Activated CD4-positive, alpha-beta T cell treated with anti-CD3 and anti-CD28 coated beads, Interleukin-2, Interleukin-4, amounts not matched to agents 100 ng/mL and 50 ng/mL, durations not matched to agents 16 hours and 8 hours (primary cell): ENCODE results near the gene TMC4.
"Not testable (repeated sequence)": the region's sequence is repeated elsewhere in the genome, so short reads cannot be mapped to it uniquely, and the experiment has no call there.

Experiments used
- DNase-seq: peaks from one replicate; pipeline ENCODE4 v3.0.0-alpha.2; 2020; ENCODE audit warnings: low spot score

The TMC4 gene, protein sequence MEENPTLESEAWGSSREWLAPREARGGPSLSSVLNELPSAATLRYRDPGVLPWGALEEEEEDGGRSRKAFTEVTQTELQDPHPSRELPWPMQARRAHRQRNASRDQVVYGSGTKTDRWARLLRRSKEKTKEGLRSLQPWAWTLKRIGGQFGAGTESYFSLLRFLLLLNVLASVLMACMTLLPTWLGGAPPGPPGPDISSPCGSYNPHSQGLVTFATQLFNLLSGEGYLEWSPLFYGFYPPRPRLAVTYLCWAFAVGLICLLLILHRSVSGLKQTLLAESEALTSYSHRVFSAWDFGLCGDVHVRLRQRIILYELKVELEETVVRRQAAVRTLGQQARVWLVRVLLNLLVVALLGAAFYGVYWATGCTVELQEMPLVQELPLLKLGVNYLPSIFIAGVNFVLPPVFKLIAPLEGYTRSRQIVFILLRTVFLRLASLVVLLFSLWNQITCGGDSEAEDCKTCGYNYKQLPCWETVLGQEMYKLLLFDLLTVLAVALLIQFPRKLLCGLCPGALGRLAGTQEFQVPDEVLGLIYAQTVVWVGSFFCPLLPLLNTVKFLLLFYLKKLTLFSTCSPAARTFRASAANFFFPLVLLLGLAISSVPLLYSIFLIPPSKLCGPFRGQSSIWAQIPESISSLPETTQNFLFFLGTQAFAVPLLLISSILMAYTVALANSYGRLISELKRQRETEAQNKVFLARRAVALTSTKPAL

DNA sequence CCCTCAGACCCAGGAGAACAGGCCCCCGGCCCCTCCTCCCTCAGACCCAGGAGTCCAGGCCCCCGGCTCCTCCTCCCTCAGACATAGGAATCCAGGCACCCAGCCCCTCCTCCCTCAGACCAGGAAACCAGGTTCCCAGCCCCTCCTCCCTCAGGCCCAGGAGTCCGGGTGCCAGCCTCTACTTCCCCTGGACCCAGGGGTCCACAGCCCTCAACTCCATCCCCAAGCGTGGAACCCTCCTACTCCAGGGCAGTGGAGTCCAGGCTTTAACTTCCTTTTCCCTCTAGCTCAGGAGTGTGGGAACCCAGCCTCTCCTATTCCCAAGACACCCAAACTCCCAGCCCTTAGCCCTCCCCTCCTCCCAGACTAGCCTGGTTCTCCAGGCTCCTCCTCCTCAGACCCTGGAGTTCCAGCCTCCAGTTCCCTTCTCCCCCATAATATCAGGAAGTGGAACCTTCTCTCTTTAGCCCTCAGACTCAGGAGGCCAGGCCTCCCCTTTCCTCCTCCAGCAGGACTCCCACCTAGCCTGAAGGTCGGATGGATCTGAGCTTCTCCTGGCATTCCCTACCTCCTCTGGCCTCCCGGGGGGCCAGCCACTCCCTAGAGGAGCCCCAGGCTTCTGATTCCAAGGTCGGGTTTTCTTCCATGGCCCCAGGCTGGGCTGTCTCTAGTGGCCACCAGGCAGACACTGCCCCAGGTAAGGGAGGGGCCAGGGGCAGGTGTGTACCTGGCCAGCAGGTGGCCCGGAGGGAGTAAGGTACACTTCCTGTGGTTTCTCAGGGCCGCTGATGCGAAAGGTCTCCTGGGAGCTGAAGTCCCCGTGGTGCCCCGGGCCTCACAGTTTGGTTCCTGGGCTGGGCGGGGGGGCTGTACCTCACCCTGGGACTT lies at the start of gene TMC4:
Gene TMC4 (minus strand): TSS at position 690 of the 888 bp plus-strand sequence. CDS start 43 bp downstream, at position 647.
- DNase-seq: no peak

- DNase-seq: not testable (repeated sequence)
These were observed 49.0 kb upstream of the TMC4 start for GRCh38 chr19:54221947-54222346.

DNA sequence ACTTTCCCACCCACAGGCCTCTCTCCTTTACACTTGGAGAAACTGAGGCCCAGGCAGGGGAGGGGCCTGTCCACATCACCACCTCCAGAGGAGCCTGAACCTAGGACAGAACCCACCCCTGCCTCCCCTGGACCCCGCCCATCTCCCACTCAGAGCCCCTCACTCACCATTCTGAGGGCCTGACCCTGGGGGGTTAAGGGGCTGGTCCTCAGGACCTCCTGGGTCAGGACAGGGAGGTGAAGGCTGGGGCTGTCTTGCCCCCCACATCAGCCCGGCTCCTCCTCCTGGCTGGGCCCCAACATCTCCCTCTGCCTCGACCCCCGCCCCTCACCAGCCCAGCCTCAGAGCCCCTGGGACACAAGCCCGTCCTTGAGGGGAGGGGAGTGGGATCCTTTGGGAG lies 46.7 kb upstream of the TMC4 start:
- not testable (repeated sequence) for DNase-seq

DNA sequence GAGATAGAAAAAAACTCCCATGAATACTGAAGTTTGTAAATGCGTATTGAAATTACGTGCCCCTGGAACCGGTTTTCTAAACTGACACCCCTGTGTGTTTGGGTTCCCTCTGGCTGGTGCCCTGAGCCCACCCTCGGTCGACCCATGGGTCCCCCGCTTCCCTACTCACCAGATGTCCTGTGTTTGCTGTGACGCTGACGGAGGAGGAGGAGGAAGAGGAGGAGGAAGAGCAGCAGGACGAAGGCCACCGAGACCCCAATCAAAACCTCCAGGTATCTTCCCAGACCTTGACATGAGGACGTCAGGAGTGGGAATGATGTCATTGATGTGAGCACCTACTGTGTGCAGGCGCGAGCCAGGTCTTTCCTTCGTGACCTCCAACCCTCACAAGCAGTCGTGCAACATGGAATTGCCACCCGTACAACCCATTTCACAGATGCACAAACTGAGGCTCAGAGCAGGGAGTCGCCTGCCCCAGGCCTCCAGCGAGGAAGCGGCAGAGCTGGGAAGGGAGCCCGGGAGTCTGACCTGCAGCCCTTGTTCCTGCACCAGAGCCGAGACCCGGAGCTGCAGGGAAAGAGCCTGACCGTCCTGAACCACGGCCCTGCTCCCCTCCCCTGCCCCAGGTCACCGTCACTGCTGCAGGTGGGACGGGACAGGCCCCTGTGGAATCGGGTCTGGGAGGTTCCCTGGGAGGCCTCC lies 46.2 kb upstream of the TMC4 start:
- no peak for DNase-seq

DNA sequence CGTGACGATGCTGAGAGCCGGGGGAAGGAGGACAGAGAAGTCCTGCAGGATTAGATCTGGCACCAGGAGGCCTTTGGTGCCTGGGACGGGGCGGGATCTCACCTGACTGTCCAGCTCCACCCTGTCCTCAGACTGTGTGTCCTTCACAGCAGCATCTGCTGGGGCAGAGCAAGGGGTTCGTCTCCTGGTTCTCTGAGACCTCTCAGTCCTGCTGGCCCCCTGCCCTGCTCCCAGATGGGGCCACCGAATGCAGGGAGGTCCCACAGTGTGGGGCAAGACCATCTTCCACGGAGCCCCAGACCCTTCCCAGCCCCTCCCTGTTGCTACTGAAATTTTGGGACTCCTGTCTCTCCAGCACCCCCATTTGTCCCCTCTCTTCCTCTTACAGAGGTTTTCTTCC lies 45.3 kb upstream of the TMC4 start:
- DNase-seq: no peak

- not testable (repeated sequence) for DNase-seq
These were observed 44.7 kb upstream of the TMC4 start for GRCh38 chr19:54217517-54218247.

DNA sequence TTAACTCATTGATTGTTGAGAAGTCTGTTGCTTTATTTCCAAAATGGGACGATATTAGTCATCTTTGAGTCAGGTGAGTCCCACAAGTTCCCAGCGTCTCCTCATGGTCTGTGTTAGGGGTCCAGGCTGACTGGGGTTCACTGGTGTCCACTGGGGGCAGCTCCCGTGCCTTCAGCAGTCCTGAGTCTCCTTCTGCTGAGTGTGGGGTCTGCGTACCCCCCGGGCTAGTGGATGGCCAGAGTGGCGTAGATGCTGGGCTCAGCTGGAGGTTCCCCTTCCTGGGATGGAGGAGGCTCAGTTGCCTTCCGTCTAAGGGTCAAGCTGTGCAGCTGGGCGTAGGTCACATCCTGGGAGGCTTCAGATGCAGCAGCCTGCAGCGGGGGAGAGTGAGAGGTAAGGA lies 43.9 kb upstream of the TMC4 start:
- DNase-seq: no peak

- not testable (repeated sequence) for DNase-seq
These were observed 41.8 kb upstream of the TMC4 start for GRCh38 chr19:54214734-54215133.

- DNase-seq: not testable (repeated sequence)
These were observed 41.3 kb upstream of the TMC4 start for GRCh38 chr19:54214217-54214616.

DNA sequence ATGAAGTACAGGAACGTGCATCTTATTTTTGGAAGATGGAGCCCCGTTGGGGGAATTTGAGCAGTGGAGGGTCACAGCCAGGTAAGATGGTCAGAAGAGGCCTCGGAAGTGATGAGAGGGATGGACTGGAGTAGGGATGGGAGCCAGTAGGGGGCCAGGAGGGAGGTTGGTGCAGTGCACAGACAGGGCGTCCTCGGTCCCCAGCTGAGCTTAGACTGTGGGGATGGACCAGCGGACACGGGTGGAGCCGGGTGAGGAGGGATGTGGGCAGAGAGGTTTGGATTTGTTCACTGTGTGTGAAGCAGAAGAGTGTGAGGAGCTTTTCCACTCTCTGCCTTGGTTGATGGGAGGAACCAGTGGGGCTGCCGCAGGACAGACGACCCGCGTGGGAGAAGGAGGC lies 38.3 kb upstream of the TMC4 start:
- no peak for DNase-seq

DNA sequence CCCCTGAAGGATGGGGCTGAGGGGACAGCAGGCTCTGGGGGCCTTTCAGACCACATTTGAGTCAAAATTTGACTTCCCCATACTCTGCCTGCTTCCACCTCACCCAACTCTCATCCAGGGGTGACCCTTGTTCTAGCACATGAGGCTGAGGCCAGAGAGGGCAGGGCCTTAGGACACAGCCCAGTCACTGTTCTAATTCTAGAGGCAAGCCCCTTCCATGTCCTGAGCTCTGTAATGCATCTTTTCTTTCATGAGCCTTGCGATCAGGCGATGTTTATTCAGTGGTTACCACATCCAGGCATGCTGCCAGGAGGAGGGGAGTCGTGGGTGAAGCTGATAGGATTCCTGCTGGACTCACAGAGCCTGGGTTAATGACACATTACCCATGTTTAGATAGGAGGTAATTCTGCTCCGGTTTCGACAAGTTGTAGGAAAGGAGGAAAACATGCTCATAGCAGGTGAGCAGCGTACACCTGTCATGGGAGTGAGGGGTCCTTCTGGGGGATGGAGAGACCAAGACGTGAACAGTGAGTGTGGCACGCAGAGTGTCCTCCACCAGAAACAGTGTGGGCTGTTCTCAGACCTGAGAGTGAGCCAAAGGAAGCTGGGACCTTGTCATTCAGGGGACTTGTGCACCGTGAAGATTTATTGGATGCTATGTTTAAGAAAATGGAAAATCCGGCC lies 37.0 kb upstream of the TMC4 start:
- no peak for DNase-seq

DNA sequence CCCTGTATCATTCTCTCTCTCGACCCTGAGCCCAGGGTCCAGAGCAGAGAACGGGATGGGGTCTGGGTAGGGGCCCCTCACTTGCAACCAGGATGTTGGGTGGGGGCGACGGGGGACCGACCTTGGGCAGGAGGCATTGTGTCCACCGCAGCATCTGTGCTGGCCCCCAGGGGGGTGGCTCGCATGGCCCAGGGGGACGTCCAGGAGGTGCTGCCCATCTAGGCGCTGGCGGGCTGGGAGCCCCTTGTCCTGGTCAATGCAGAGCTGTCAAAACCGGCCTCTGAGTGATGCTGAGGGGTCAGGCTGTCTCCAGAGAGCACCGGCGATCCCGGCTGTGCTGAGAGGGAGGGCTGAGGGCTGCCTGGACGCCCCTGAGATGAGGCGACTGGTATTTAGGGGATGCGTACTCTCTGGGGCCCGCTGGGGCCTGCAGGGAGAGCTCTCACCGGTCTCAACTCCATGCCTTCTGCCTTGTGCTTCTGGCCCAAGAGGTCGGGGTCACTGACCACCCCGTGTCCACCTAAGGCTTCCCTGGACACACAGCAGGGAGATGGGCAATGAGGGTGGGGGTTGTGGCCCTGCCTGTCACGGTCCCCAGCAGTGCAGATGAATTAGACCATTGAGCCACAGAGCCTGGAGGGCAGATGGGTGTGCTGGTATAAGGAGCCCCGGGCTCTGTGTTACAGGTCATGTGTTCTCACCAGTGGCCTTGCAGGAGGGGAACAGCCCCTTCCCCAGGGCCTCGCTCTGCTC lies 36.3 kb upstream of the TMC4 start:
- DNase-seq: no peak

- DNase-seq: no peak
These were observed 35.8 kb upstream of the TMC4 start for GRCh38 chr19:54208784-54209057.

GRCh38 chr19:54207983-54208783 lies 35.2 kb upstream of the TMC4 start:
- DNase-seq: peak; percentile 53

- DNase-seq: no peak
These were observed 34.7 kb upstream of the TMC4 start for GRCh38 chr19:54207676-54207982.

GRCh38 chr19:54207193-54207592 lies 34.2 kb upstream of the TMC4 start:
- DNase-seq: not testable (repeated sequence)

- no peak for DNase-seq
These were observed 33.8 kb upstream of the TMC4 start for GRCh38 chr19:54206831-54207177.

DNA sequence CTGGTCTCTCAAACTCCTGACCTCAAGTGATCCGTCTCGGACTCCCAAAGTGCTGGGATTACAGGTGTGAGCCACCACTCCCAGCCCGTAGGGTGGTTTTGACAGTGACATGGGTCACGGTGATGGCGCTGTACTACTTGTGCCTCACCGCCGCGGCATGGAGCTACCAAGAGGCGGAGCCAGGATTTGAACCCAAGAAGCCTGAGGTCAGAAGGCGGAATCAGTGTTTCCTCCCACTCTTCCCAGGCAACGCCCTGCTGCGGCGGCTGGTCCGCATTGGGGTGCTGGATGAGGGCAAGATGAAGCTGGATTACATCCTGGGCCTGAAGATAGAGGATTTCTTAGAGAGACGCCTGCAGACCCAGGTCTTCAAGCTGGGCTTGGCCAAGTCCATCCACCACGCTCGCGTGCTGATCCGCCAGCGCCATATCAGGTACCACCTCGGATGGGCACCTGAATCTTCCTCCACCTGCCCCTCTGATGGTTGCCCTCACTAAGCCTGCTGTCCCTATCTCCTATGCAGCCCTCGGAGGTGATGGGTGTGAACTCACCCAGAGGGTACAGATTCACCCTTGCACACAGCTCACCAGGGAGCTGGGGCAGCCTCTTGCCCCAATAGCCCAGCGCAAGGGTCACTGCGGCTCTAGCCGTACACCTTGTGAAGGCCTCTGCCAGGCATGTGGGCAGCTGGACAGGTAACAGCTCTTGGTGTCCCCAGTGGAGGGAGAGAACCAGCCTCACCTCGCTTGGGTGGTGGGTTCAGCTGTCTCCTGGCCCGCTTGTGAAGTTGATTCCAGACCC lies 33.3 kb upstream of the TMC4 start:
- DNase-seq: no peak
